Uterus (tissue), 2 donors: ENCODE results near the gene RGS9BP.

Experiments used
- CTCF ChIP-seq, 4 experiments: fragments of 200-600 bp in 2 of 4; fragments of 450-650 bp in 2 of 4; sonication (generic) in 2 of 4; IDR thresholded peaks; one replicate each; pipeline ENCODE4 v1.5.1; 2016 to 2019; ENCODE audit warnings: antibody characterized with exemption in 4 of 4, mild to moderate bottlenecking in 2 of 4, moderate library complexity in 1 of 4
- POLR2A ChIP-seq, 2 donors: fragments of 450-650 bp; IDR thresholded peaks; one replicate each; pipeline ENCODE4 v1.6.1; 2016; ENCODE audit warnings: antibody characterized with exemption in 2 of 2, mild to moderate bottlenecking in 1 of 2, moderate library complexity in 1 of 2

- TF ChIP-seq CTCF (IDR thresholded peaks at IDR 0.05) (no peak), POLR2A (IDR thresholded peaks at IDR 0.05) (no peak)
Measured at GRCh38 chr19:32718286-32718685, 42.6 kb downstream of the RGS9BP start.
